OCI-LY7 (cell line): ENCODE data around the gene KHK. TPM values are rescaled to one million over a fixed set of nuclear protein-coding genes. Genes with fewer than 3 reads are reported as not detected.
A peak's percentile ranks its signal among the peaks of the same experiment; 100 is the strongest.

ENCODE experiments used
- BruUV-seq: library from RNA; stranded (reverse); fragments of 400-500 nt; replicated peaks from 2 replicates; lab custom pipeline; 2021; lab: Mats Ljungman, UMichigan
- CTCF ChIA-PET: fragments of 300-600 bp; sonication (Branson Sonifier 250); formaldehyde crosslinking; loops from one replicate; lab custom pipeline; 2022; ENCODE audit warnings: antibody characterized with exemption; ENCODE audit not compliant: unreplicated experiment; lab: Charles Lee
- POLR2A ChIA-PET: fragments of 300-600 bp; sonication (Branson Sonifier 250); formaldehyde crosslinking; loops from one replicate; lab custom pipeline; 2022; ENCODE audit warnings: antibody characterized with exemption; lab: Charles Lee
- DNase-seq: peaks from one replicate; pipeline ENCODE4 v3.0.0-alpha.2; 2015; ENCODE audit warnings: low spot score
- H2AFZ ChIP-seq: fragments of 200-600 bp; sonication (generic), shearing (Covaris generic); 2 replicates; pipeline ENCODE4 v1.6.1; 2014; ENCODE audit warnings: mild to moderate bottlenecking, antibody characterized with exemption, low read length, moderate library complexity
- H3K27ac ChIP-seq: fragments of 200-600 bp; sonication (generic); 2 replicates; pipeline ENCODE4 v1.5.1; 2014; ENCODE audit warnings: mixed run types, low read depth, mild to moderate bottlenecking, moderate library complexity, low read length, inconsistent platforms; ENCODE audit not compliant: poor library complexity, severe bottlenecking
- H3K36me3 ChIP-seq: fragments of 200-600 bp; sonication (generic); 2 replicates; pipeline ENCODE4 v1.6.1; 2014; ENCODE audit warnings: mild to moderate bottlenecking, antibody characterized with exemption, low read length, moderate library complexity, mixed read lengths; ENCODE audit not compliant: insufficient read depth
- H3K4me1 ChIP-seq: fragments of 200-600 bp; sonication (generic); 2 replicates; pipeline ENCODE4 v1.5.1; 2014; ENCODE audit warnings: mild to moderate bottlenecking, low read length; ENCODE audit not compliant: insufficient read depth, poor library complexity, severe bottlenecking
- H3K4me2 ChIP-seq: fragments of 200-600 bp; sonication (generic); 2 replicates; pipeline ENCODE4 v1.6.1; 2014; ENCODE audit warnings: mild to moderate bottlenecking, low read length
- H3K4me3 ChIP-seq: fragments of 200-600 bp; sonication (generic); 2 replicates; pipeline ENCODE4 v1.5.1; 2014; ENCODE audit warnings: mild to moderate bottlenecking, low read depth, low read length; ENCODE audit not compliant: poor library complexity, severe bottlenecking
- H3K79me2 ChIP-seq: fragments of 200-600 bp; sonication (generic); 2 replicates; pipeline ENCODE4 v1.6.1; 2016; ENCODE audit warnings: low read depth, mild to moderate bottlenecking, low read length, moderate library complexity, mixed read lengths; ENCODE audit not compliant: insufficient read depth
- H3K9me2 ChIP-seq: fragments of 200-600 bp; sonication (generic); 2 replicates; pipeline ENCODE4 v1.6.1; 2016; ENCODE audit warnings: mild to moderate bottlenecking, low read length, mixed read lengths; ENCODE audit not compliant: insufficient read depth
- H3K9me3 ChIP-seq: fragments of 200-600 bp; sonication (generic); 2 replicates; pipeline ENCODE4 v1.6.1; 2014; ENCODE audit warnings: mild to moderate bottlenecking, mixed run types, low read length, mixed read lengths
- H4K20me1 ChIP-seq: fragments of 200-600 bp; sonication (generic); 2 replicates; pipeline ENCODE4 v1.6.1; 2014; ENCODE audit warnings: mild to moderate bottlenecking, antibody characterized with exemption, low read length, moderate library complexity, mixed read lengths; ENCODE audit not compliant: insufficient read depth
- CTCF ChIP-seq: fragments of 200-600 bp; sonication (generic); conservative IDR thresholded peaks from 2 replicates; pipeline ENCODE4 v1.5.1; 2014; ENCODE audit warnings: mild to moderate bottlenecking, antibody characterized with exemption, low read length, moderate library complexity, mixed read lengths
- EZH2phosphoT487 ChIP-seq: fragments of 200-600 bp; sonication (generic); IDR thresholded peaks from 2 replicates; pipeline ENCODE4 v1.6.1; 2018; ENCODE audit warnings: low read depth, borderline replicate concordance, mild to moderate bottlenecking, mixed run types, antibody characterized with exemption, low read length, moderate library complexity, mixed read lengths
- intact Hi-C: fragments of 100-400 bp; cut with micrococcal nuclease; formaldehyde crosslinking; loops from one replicate; pipeline ENCODE4 v1.10.0; 2022; ENCODE audit not compliant: unreplicated experiment
- total RNA-seq, 2 experiments: library from RNA; depleted of rRNA in 1 of 2; stranded (reverse); fragments of >200 nt in 1 of 2; shearing (Covaris generic) in 1 of 2; gene quantifications; 2 replicates each; pipeline ENCODE4 v1.2.3, GENCODE V29; 2014 to 2022

KHK gene
- total RNA-seq, 2 experiments from 2014 or later = 9.7 to 17.9 TPM

- peak; percentile 90 for DNase-seq
- no peaks in the 10 kb centered on the region for H4K20me1 ChIP-seq
- H3K4me1 ChIP-seq = peaks cover 20% of the 10 kb centered on the region
- H3K9me2 ChIP-seq = no peaks in the 10 kb centered on the region
- H3K36me3 ChIP-seq = peaks cover 24% of the 10 kb centered on the region; the same call in 1 of the 2 replicates
- TF ChIP-seq EZH2phosphoT487 = no peak
- TF ChIP-seq CTCF = peak; percentile 39; the same call in 1 of the 2 replicates
- ChIA-PET POLR2A (interaction anchor here (1.0 to 3.5 kb wide), 10 partner anchors 9 to 242 kb away, joined by 3 to 29 read pairs (median 6); partner anchors contain the start of genes OST4 and TMEM214), CTCF (interaction anchor here (0.6 to 0.7 kb wide), 2 partner anchors 37 to 95 kb away, joined by 5 read pairs; no protein-coding TSS in a partner anchor)
- H2AFZ ChIP-seq = peak overlapping the region; percentile 84
- peak overlapping the region; percentile 90 for H3K4me2 ChIP-seq
- intact Hi-C loops = loop anchor here (1.0 to 5.0 kb wide), 3 partner anchors 18 to 306 kb away; partner anchors contain the start of genes GTF3C2 and TMEM214
- H3K9me3 ChIP-seq = no peaks in the 10 kb centered on the region
- no TSS peak for BruUV-seq
- H3K27ac ChIP-seq = peak overlapping the region; percentile 89
- peak overlapping the region; percentile 90 for H3K4me3 ChIP-seq
- H3K79me2 ChIP-seq = no peaks in the 10 kb centered on the region
Measured at GRCh38 chr2:27050281-27050995, 36.1 kb upstream of the KHK start.

GRCh38 chr2:27050996-27051901 is 35.3 kb upstream of the KHK start, which contains the start of gene AGBL5:
TSS of gene AGBL5 (plus strand) at chr2:27051668. CDS start at chr2:27052959, 1,291 bp downstream.
- Histone ChIP-seq H4K20me1 (no peaks in the 10 kb centered on the region), H3K9me3 (no peaks in the 10 kb centered on the region), H3K4me2 (peak within 1 kb of the TSS; percentile 90), H3K4me1 (peaks cover 20% of the 10 kb centered on the region), H3K4me3 (peak within 1 kb of the TSS; percentile 90), H3K27ac (peak within 1 kb of the TSS; percentile 89), H3K36me3 (peaks cover 32% of the 10 kb centered on the region; the same call in 1 of the 2 replicates), H2AFZ (peak within 1 kb of the TSS; percentile 84; the same call in 1 of the 2 replicates), H3K79me2 (no peaks in the 10 kb centered on the region), H3K9me2 (no peaks in the 10 kb centered on the region)
- POLR2A ChIA-PET = interaction anchor here (0.6 to 3.5 kb wide), 12 partner anchors 10 to 241 kb away, joined by 3 to 29 read pairs (median 6); partner anchors contain the start of genes OST4 and TMEM214
- TF ChIP-seq CTCF (no peak), EZH2phosphoT487 (no peak)
- CTCF ChIA-PET = interaction anchor here (0.6 to 0.7 kb wide), 3 partner anchors 36 to 96 kb away, joined by 4 to 5 read pairs (median 5); no protein-coding TSS in a partner anchor
- peak; percentile 98 for DNase-seq
- no TSS peak for BruUV-seq
- intact Hi-C loops = loop anchor here (1.0 to 5.0 kb wide), 5 partner anchors 19 to 306 kb away; partner anchors contain the start of genes GTF3C2, KHK, OST4 and TMEM214
